B cell (primary cell): Measurements from ENCODE around the gene CDKN2C. TPM values are rescaled to one million over a fixed set of nuclear protein-coding genes. Genes with fewer than 3 reads are reported as not detected.

Experiments
- ATAC-seq: fragments of 200-7000 bp; cut with Tn5 transposase; one replicate; pipeline ENCODE4 v1.10.0; 2021; ENCODE audit warnings: low read depth, mild to moderate bottlenecking, moderate number of reproducible peaks, moderate library complexity
- CTCF ChIA-PET: fragments of 350-600 bp; sonication (Branson Sonifier 250); formaldehyde crosslinking; loops from one replicate; lab custom pipeline; 2021; ENCODE audit warnings: antibody characterized with exemption, inconsistent platforms; lab: Charles Lee
- POLR2A ChIA-PET: fragments of 350-600 bp; sonication (Branson Sonifier 250); formaldehyde crosslinking; loops from one replicate; lab custom pipeline; 2021; ENCODE audit warnings: antibody characterized with exemption; lab: Charles Lee
- DNase-seq: peaks from one replicate; pipeline ENCODE4 v3.0.0; 2013
- H2AFZ ChIP-seq: 2 replicates; pipeline ENCODE4 v1.6.1; 2012; ENCODE audit warnings: mild to moderate bottlenecking, low read depth, low read length; ENCODE audit not compliant: insufficient read depth, poor library complexity, severe bottlenecking
- H3K27ac ChIP-seq, 2 donors: 1 replicate in 1 of 2; 2 replicates in 1 of 2; pipeline ENCODE4 v1.5.1; 2012 to 2013; ENCODE audit warnings: low read length in 2 of 2, mild to moderate bottlenecking in 2 of 2, moderate library complexity in 1 of 2
- H3K27me3 ChIP-seq, 4 experiments: fragments of 200-600 bp in 1 of 4; sonication (generic) in 1 of 4; replicated peaks in 1 of 4; 1 replicate in 2 of 4; 2 replicates in 2 of 4; pipeline versions ENCODE4 v1.6.1 to v1.7.0; 2013 to 2016; ENCODE audit warnings: low read length in 3 of 4, mild to moderate bottlenecking in 2 of 4, mixed read lengths in 1 of 4, moderate library complexity in 1 of 4; ENCODE audit not compliant: insufficient read depth in 4 of 4, control insufficient read depth in 3 of 4; ENCODE audit errors: control extremely low read depth in 1 of 4
- H3K36me3 ChIP-seq, 2 experiments: replicated peaks in 1 of 2; 1 replicate in 1 of 2; 2 replicates in 1 of 2; pipeline versions ENCODE4 v1.6.1 to v1.7.1; 2013; ENCODE audit warnings: low read length in 1 of 2; ENCODE audit not compliant: insufficient read depth in 2 of 2, control insufficient read depth in 1 of 2; ENCODE audit errors: control extremely low read depth in 1 of 2, extremely low read depth in 1 of 2
- H3K4me1 ChIP-seq, 2 donors: fragments of 200-600 bp in 1 of 2; sonication (generic) in 1 of 2; 1 replicate in 1 of 2; 2 replicates in 1 of 2; pipeline versions ENCODE4 v1.5.1 to v1.6.1; 2013 to 2017; ENCODE audit warnings: low read length in 2 of 2; ENCODE audit not compliant: control insufficient read depth in 2 of 2, insufficient read depth in 2 of 2
- H3K4me2 ChIP-seq: replicated peaks from 2 replicates; pipeline ENCODE3; 2012; ENCODE audit warnings: mild to moderate bottlenecking, low read depth, low read length; ENCODE audit not compliant: poor library complexity, severe bottlenecking
- H3K4me3 ChIP-seq, 5 experiments: fragments of 200-600 bp in 1 of 5; sonication (generic) in 1 of 5; 1 replicate in 3 of 5; 2 replicates in 2 of 5; pipeline versions ENCODE4 v1.5.1 to v1.7.0; 2011 to 2016; ENCODE audit warnings: low read length in 4 of 5, mild to moderate bottlenecking in 4 of 5, low read depth in 2 of 5, control low read depth in 1 of 5, moderate library complexity in 1 of 5; ENCODE audit not compliant: insufficient read depth in 1 of 5; ENCODE audit errors: control extremely low read depth in 1 of 5, extremely low read depth in 1 of 5
- H3K79me2 ChIP-seq: fragments of 200-600 bp; sonication (generic); one replicate; pipeline ENCODE4 v1.6.0; 2016; ENCODE audit warnings: low read length; ENCODE audit not compliant: control insufficient read depth, insufficient read depth
- H3K9ac ChIP-seq: fragments of 200-600 bp; sonication (generic); 2 replicates; pipeline ENCODE4 v1.6.1; 2017; ENCODE audit warnings: mild to moderate bottlenecking, low read length, moderate library complexity
- H3K9me3 ChIP-seq, 3 donors: one replicate each; pipeline versions ENCODE4 v1.6.1 to v1.7.1; 2013; ENCODE audit warnings: low read length in 2 of 3; ENCODE audit not compliant: control insufficient read depth in 2 of 3, insufficient read depth in 1 of 3; ENCODE audit errors: control extremely low read depth in 1 of 3
- H4K20me1 ChIP-seq: 2 replicates; pipeline ENCODE4 v1.6.0; 2012; ENCODE audit warnings: mild to moderate bottlenecking, low read length; ENCODE audit not compliant: insufficient read depth, control insufficient read depth, poor library complexity, severe bottlenecking
- H3K27ac Mint-ChIP-seq: one replicate; pipeline ENCODE4 v1.8.0; 2021; ENCODE audit warnings: mixed read lengths
- H3K27me3 Mint-ChIP-seq: one replicate; pipeline ENCODE4 v1.8.0; 2021; ENCODE audit warnings: mixed read lengths
- H3K4me1 Mint-ChIP-seq: one replicate; pipeline ENCODE4 v1.8.0; 2021; ENCODE audit warnings: mixed read lengths
- H3K4me3 Mint-ChIP-seq: one replicate; pipeline ENCODE4 v1.8.0; 2021; ENCODE audit warnings: mixed read lengths
- H3K9me3 Mint-ChIP-seq: one replicate; pipeline ENCODE4 v1.8.0; 2022; ENCODE audit warnings: mixed read lengths; ENCODE audit not compliant: insufficient read depth
- EZH2 ChIP-seq: IDR thresholded peaks from 2 replicates; pipeline ENCODE4 v1.6.1; 2012; ENCODE audit warnings: borderline replicate concordance, low read depth, mild to moderate bottlenecking, moderate library complexity, low read length; ENCODE audit not compliant: insufficient read depth, poor library complexity, severe bottlenecking
- WGBS: methylation state at CpG from one replicate; pipeline ENCODE4 v1.1.5; 2013; ENCODE audit warnings: missing lambda C conversion rate; ENCODE audit not compliant: insufficient coverage; 5-methylcytosine and 5-hydroxymethylcytosine counted together
- intact Hi-C: fragments of 100-400 bp; cut with micrococcal nuclease; formaldehyde crosslinking; loops from one replicate; pipeline ENCODE4 v1.10.0; 2022
- polyA plus RNA-seq: library from polyadenylated mRNA; depleted of rRNA; stranded (reverse); fragments of >200 nt; gene quantifications from 2 replicates; pipeline ENCODE4 v1.2.3, GENCODE V29; 2012
- total RNA-seq, 2 donors: library from RNA; stranded (reverse); fragments of 120-200 nt in 1 of 2; gene quantifications; 1 replicate in 1 of 2; 2 replicates in 1 of 2; pipeline versions ENCODE4 v1.2.3 to v1.2.4, GENCODE V29; 2013 to 2022
- TF ChIP-seq, protein P1 (sequence below): fragments of 200-600 bp; IDR thresholded peaks from one replicate; pipeline ENCODE4 v1.8.0; 2022; ENCODE audit warnings: antibody characterized with exemption, mild to moderate bottlenecking

CDKN2C gene
- total and polyA plus RNA-seq, 2 donors (not counting 1 experiment from before 2014, with no cell fraction given) = 1.5 to 1.7 TPM

DNA sequence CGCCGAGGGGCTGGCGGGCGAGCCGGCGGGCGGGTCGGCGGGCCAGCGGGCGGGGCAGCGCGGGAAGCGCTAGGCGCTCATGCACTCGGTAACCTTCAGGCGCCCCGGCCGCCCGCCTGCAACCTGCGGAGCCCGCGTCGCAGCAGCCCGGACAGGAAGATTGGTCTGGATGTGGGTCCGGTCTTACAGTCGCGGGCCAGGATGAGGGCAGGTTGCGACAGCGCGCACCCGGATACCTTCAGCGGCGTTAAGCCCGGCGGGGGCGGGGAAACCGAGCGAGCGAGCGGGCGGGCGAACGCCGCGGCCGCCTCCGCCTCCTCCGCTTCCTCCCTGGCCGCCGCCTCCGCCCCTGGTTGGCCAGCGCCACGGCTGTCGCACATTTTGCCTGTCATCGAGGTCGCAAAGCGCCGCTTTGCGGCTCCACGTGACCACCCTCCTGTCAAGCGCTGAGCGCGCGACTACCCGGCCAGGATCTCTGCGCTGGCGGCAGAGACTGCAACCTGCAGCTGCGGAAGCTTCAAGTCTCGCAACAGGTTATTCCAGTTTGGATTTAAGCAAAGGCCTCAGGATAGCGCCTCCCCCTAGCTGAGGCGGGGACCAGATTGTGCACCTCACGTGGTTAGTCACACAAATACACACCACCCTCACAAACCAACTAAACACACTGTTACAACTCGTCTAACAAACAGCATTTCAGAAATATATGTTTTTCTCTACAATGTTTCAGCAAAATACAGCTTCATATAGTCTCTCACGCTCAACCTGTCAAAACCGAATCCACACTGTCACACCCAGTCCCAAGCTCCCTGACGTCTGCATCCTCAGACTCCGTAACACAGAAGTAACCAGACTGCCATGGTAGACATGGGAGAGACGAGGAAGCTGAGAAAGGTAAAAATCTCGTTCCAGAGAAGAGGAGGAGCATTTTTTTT, 9.9 kb upstream of the CDKN2C start, which contains the start of gene FAF1:
TSS of gene FAF1 (minus strand) at position 355 of the 932 bp plus-strand sequence. CDS start 456 bp downstream, outside the sequence.
- under 1% methylated on average over 78 of the region's 80 CpGs for whole genome bisulfite sequencing
- Histone ChIP-seq H3K27me3 (no peaks in the 10 kb centered on the region), H3K27ac (peak within 1 kb of the TSS; percentile 67 to 76), H4K20me1 (no peaks in the 10 kb centered on the region), H3K4me3 (peak within 1 kb of the TSS; percentile 69 to 94 (median 78)), H3K9ac (peak within 1 kb of the TSS; percentile 83), H3K9me3 (no peaks in the 10 kb centered on the region), H3K4me2 (peak within 1 kb of the TSS; percentile 96), H2AFZ (peak within 1 kb of the TSS; percentile 93), H3K36me3 (no peaks in the 10 kb centered on the region), H3K4me1 (peaks cover 18 to 19% of the 10 kb centered on the region in 2 donors), H3K79me2 (peaks cover 27% of the 10 kb centered on the region)
- TF ChIP-seq, protein P1, sequence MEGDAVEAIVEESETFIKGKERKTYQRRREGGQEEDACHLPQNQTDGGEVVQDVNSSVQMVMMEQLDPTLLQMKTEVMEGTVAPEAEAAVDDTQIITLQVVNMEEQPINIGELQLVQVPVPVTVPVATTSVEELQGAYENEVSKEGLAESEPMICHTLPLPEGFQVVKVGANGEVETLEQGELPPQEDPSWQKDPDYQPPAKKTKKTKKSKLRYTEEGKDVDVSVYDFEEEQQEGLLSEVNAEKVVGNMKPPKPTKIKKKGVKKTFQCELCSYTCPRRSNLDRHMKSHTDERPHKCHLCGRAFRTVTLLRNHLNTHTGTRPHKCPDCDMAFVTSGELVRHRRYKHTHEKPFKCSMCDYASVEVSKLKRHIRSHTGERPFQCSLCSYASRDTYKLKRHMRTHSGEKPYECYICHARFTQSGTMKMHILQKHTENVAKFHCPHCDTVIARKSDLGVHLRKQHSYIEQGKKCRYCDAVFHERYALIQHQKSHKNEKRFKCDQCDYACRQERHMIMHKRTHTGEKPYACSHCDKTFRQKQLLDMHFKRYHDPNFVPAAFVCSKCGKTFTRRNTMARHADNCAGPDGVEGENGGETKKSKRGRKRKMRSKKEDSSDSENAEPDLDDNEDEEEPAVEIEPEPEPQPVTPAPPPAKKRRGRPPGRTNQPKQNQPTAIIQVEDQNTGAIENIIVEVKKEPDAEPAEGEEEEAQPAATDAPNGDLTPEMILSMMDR = peak; percentile 24
- no peak for TF ChIP-seq EZH2
- ATAC-seq (peak; percentile 92), DNase-seq (peak; percentile 99)
- Mint-ChIP-seq H3K4me1 (peaks cover 24% of the 10 kb centered on the region), H3K4me3 (peak within 1 kb of the TSS; percentile 94), H3K27me3 (no peaks in the 10 kb centered on the region), H3K27ac (peak within 1 kb of the TSS; percentile 99), H3K9me3 (no peaks in the 10 kb centered on the region)
- intact Hi-C loops = loop anchor here (1.0 to 10.0 kb wide), 4 partner anchors 8 to 918 kb away; partner anchors contain the start of genes EPS15 and NRDC
- CTCF ChIA-PET = interaction anchor here (0.8 to 2.9 kb wide), 6 partner anchors 10 to 232 kb away, joined by 3 to 17 read pairs (median 3); partner anchors contain the start of gene CDKN2C
- POLR2A ChIA-PET = interaction anchor here (0.6 to 1.5 kb wide), 2 partner anchors 9 to 86 kb away, joined by 3 to 7 read pairs; no protein-coding TSS in a partner anchor
